Tibial artery (tissue), 4 donors: ENCODE results near the gene INPP5K.

Source experiments
- DNase-seq, 2 donors: peaks; one replicate each; pipeline ENCODE4 v3.0.0-alpha.2; 2019
- H3K27ac ChIP-seq, 2 donors: fragments of 200-600 bp; sonication (generic) in 1 of 2; 1 replicate in 1 of 2; 2 replicates in 1 of 2; pipeline ENCODE4 v1.5.1; 2018 to 2019; ENCODE audit warnings: mild to moderate bottlenecking in 1 of 2
- H3K27me3 ChIP-seq, 2 donors: fragments of 200-600 bp; sonication (generic) in 1 of 2; one replicate each; pipeline versions ENCODE4 v1.5.1 to v1.6.0; 2016 to 2019
- H3K36me3 ChIP-seq, 3 donors: fragments of 200-600 bp; sonication (generic) in 2 of 3; one replicate each; pipeline ENCODE4 v1.5.1; 2016 to 2019; ENCODE audit warnings: mild to moderate bottlenecking in 2 of 3
- H3K4me1 ChIP-seq, 4 donors: fragments of 200-600 bp; sonication (generic) in 2 of 4; 1 replicate in 3 of 4; 2 replicates in 1 of 4; pipeline ENCODE4 v1.5.1; 2016 to 2019
- H3K4me3 ChIP-seq, 2 donors: fragments of 200-600 bp; sonication (generic) in 1 of 2; 1 replicate in 1 of 2; 2 replicates in 1 of 2; pipeline ENCODE4 v1.5.1; 2018 to 2019; ENCODE audit warnings: mild to moderate bottlenecking in 2 of 2
- H3K9me3 ChIP-seq, 3 donors: fragments of 200-600 bp; sonication (generic) in 1 of 3; one replicate each; pipeline ENCODE4 v1.5.1; 2016 to 2019
- CTCF ChIP-seq, 2 experiments: fragments of 200-600 bp in 1 of 2; fragments of 450-650 bp in 1 of 2; IDR thresholded peaks; one replicate each; pipeline ENCODE4 v1.5.1; 2017 to 2019; ENCODE audit warnings: antibody characterized with exemption in 2 of 2, mild to moderate bottlenecking in 1 of 2, moderate library complexity in 1 of 2
- intact Hi-C: fragments of 100-400 bp; cut with DNase I; formaldehyde crosslinking; loops from one replicate; pipeline ENCODE4 v1.15.0; 2023; ENCODE audit warnings: low total_unique reads

Gene INPP5K

GRCh38 chr17:1542316-1542715 is 25.9 kb upstream of the INPP5K start:
- no peak for TF ChIP-seq CTCF (IDR thresholded peaks at IDR 0.05)
- Histone ChIP-seq H3K4me1 (peaks cover 0 to 14% (median 0%) of the 10 kb centered on the region in 4 donors), H3K27me3 (no peaks in the 10 kb centered on the region), H3K36me3 (peaks cover 66 to 98% (median 82%) of the 10 kb centered on the region in 3 donors), H3K27ac (no peak overlapping the region), H3K4me3 (no peak overlapping the region), H3K9me3 (no peaks in the 10 kb centered on the region)
- intact Hi-C loops: no loop called here
- DNase-seq: no peak

- Histone ChIP-seq H3K36me3 (peaks cover 70 to 98% (median 80%) of the 10 kb centered on the region in 3 donors), H3K4me3 (no peak overlapping the region), H3K4me1 (peaks cover 0 to 5% (median 0%) of the 10 kb centered on the region in 4 donors), H3K27me3 (no peaks in the 10 kb centered on the region), H3K27ac (no peak overlapping the region), H3K9me3 (no peaks in the 10 kb centered on the region)
- intact Hi-C loops: no loop called here
- no peak for DNase-seq
- TF ChIP-seq CTCF (IDR thresholded peaks at IDR 0.05): no peak
These were observed 25.0 kb upstream of the INPP5K start for GRCh38 chr17:1541367-1541904.

GRCh38 chr17:1539811-1540210 is 23.4 kb upstream of the INPP5K start:
- H3K36me3 ChIP-seq: peaks cover 61 to 98% (median 75%) of the 10 kb centered on the region in 3 donors
- no peaks in the 10 kb centered on the region for H3K27me3 ChIP-seq
- no peak overlapping the region for H3K27ac ChIP-seq
- DNase-seq: no peak
- TF ChIP-seq CTCF (IDR thresholded peaks at IDR 0.05): no peak
- intact Hi-C loops: no loop called here
- no peak overlapping the region for H3K4me3 ChIP-seq
- no peaks in the 10 kb centered on the region for H3K4me1 ChIP-seq
- H3K9me3 ChIP-seq: no peaks in the 10 kb centered on the region

- Histone ChIP-seq H3K4me1 (no peaks in the 10 kb centered on the region), H3K36me3 (peaks cover 61 to 99% (median 82%) of the 10 kb centered on the region in 3 donors), H3K4me3 (no peak overlapping the region), H3K9me3 (no peaks in the 10 kb centered on the region), H3K27me3 (no peaks in the 10 kb centered on the region), H3K27ac (no peak overlapping the region)
- intact Hi-C loops: no loop called here
- no peak for DNase-seq
- no peak for TF ChIP-seq CTCF (IDR thresholded peaks at IDR 0.05)
These were observed 19.3 kb upstream of the INPP5K start for GRCh38 chr17:1535737-1536136.

GRCh38 chr17:1533661-1534325 is 17.4 kb upstream of the INPP5K start:
- intact Hi-C loops: no loop called here
- no peaks in the 10 kb centered on the region for H3K9me3 ChIP-seq
- no peak overlapping the region for H3K27ac ChIP-seq
- no peak overlapping the region for H3K4me3 ChIP-seq
- no peak for TF ChIP-seq CTCF (IDR thresholded peaks at IDR 0.05)
- DNase-seq: no peak
- H3K4me1 ChIP-seq: no peaks in the 10 kb centered on the region
- no peaks in the 10 kb centered on the region for H3K27me3 ChIP-seq
- peaks cover 48 to 98% (median 71%) of the 10 kb centered on the region in 3 donors for H3K36me3 ChIP-seq
